Lower lobe of right lung (tissue), 2 donors: ENCODE results near the gene CORO7. TPM values are rescaled to one million over a fixed set of nuclear protein-coding genes. Genes with fewer than 3 reads are reported as not detected.
A peak's percentile ranks its signal among the peaks of the same experiment; 100 is the strongest.

Source experiments
- ATAC-seq, 2 donors: fragments of 200-7000 bp; cut with Tn5 transposase; one replicate each; pipeline ENCODE4 v1.9.1; 2020 to 2022; ENCODE audit warnings: mild to moderate bottlenecking in 2 of 2, moderate library complexity in 2 of 2
- DNase-seq: peaks from one replicate; pipeline ENCODE4 v3.0.0-alpha.2; 2020
- H3K27ac ChIP-seq: fragments of 200-600 bp; one replicate; pipeline ENCODE4 v1.8.0; 2022
- H3K27me3 ChIP-seq: fragments of 200-600 bp; one replicate; pipeline ENCODE4 v1.8.0; 2022; ENCODE audit warnings: low read depth
- H3K36me3 ChIP-seq: fragments of 200-600 bp; one replicate; pipeline ENCODE4 v1.8.0; 2022; ENCODE audit warnings: mild to moderate bottlenecking
- H3K4me1 ChIP-seq: fragments of 200-600 bp; one replicate; pipeline ENCODE4 v1.8.0; 2022
- H3K4me3 ChIP-seq: fragments of 200-600 bp; one replicate; pipeline ENCODE4 v1.8.0; 2022; ENCODE audit warnings: mild to moderate bottlenecking
- H3K9me3 ChIP-seq: fragments of 200-600 bp; one replicate; pipeline ENCODE4 v1.8.0; 2022
- CTCF ChIP-seq: fragments of 200-600 bp; IDR thresholded peaks from one replicate; pipeline ENCODE4 v1.8.0; 2022; ENCODE audit warnings: antibody characterized with exemption, mild to moderate bottlenecking
- intact Hi-C: fragments of 100-400 bp; cut with DNase I; formaldehyde crosslinking; loops from one replicate; pipeline ENCODE4 v1.11.0; 2022
- total RNA-seq: library from RNA; stranded (reverse); fragmentation: NEBNext Ultra II Directional; extraction: Animal tissue kit (Norgen Biotek cat#: 25700); gene quantifications from one replicate; pipeline ENCODE4 v1.2.1, GENCODE V29; 2021
- donor health status: DM: no; HTN: yes; CAD: no; lungs with severe emphysema.

Gene CORO7
- total RNA-seq, 1 donor from 2014 or later, result 58.5 TPM

- intact Hi-C loops, result no loop called here
- Histone ChIP-seq H3K27me3 (peaks cover 6% of the 10 kb centered on the region), H3K36me3 (no peaks in the 10 kb centered on the region), H3K4me3 (no peak overlapping the region), H3K27ac (no peak overlapping the region), H3K9me3 (no peaks in the 10 kb centered on the region), H3K4me1 (peaks cover 43% of the 10 kb centered on the region)
- ATAC-seq (peak; percentile 5 to 13), DNase-seq (peak; percentile 81)
- TF ChIP-seq CTCF, result peak; percentile 74
Observed at GRCh38 chr16:4309833-4310266, 106.5 kb downstream of the CORO7 start.

- Histone ChIP-seq H3K4me1 (peaks cover 37% of the 10 kb centered on the region), H3K36me3 (no peaks in the 10 kb centered on the region), H3K27ac (no peak overlapping the region), H3K27me3 (peaks cover 3% of the 10 kb centered on the region), H3K9me3 (no peaks in the 10 kb centered on the region), H3K4me3 (no peak overlapping the region)
- ATAC-seq (no peak), DNase-seq (no peak)
- intact Hi-C loops, result no loop called here
- no peak for TF ChIP-seq CTCF
Observed at GRCh38 chr16:4309102-4309832, 107.1 kb downstream of the CORO7 start.

GRCh38 chr16:4307215-4308037 is 109.0 kb downstream of the CORO7 start:
- Histone ChIP-seq H3K27ac (peak overlapping the region; percentile 92), H3K36me3 (no peaks in the 10 kb centered on the region), H3K9me3 (no peaks in the 10 kb centered on the region), H3K27me3 (no peaks in the 10 kb centered on the region), H3K4me1 (peaks cover 29% of the 10 kb centered on the region), H3K4me3 (peak overlapping the region; percentile 62)
- ATAC-seq (peak; percentile 97 to 98), DNase-seq (peak; percentile 98)
- TF ChIP-seq CTCF, result peak; percentile 32
- intact Hi-C loops, result no loop called here

GRCh38 chr16:4306470-4307214 is 109.8 kb downstream of the CORO7 start:
- peaks cover 29% of the 10 kb centered on the region for H3K4me1 ChIP-seq
- intact Hi-C loops, result no loop called here
- no peak for DNase-seq
- peak overlapping the region; percentile 92 for H3K27ac ChIP-seq
- ATAC-seq, result peak in 1 of 2 donors; percentile 0
- no peaks in the 10 kb centered on the region for H3K27me3 ChIP-seq
- no peaks in the 10 kb centered on the region for H3K9me3 ChIP-seq
- peak overlapping the region; percentile 62 for H3K4me3 ChIP-seq
- no peak for TF ChIP-seq CTCF
- no peaks in the 10 kb centered on the region for H3K36me3 ChIP-seq

Other genes starting within 250 kb of the CORO7 start
- gene SRL, start 174.5 kb downstream of the CORO7 start, total RNA-seq, result 1.4 TPM
- gene TFAP4, start 143.6 kb downstream of the CORO7 start, total RNA-seq, result 12.9 TPM
- gene GLIS2, start 100.5 kb downstream of the CORO7 start, total RNA-seq, result 21.5 TPM
- 40.0 TPM for gene PAM16, start 65.3 kb downstream of the CORO7 start, total RNA-seq
- gene VASN, start 44.7 kb downstream of the CORO7 start, total RNA-seq, result 17.4 TPM
- gene DNAJA3, start 9.3 kb upstream of the CORO7 start, total RNA-seq, result 34.6 TPM
- 43.5 TPM for gene NMRAL1, start 58.0 kb upstream of the CORO7 start, total RNA-seq
- gene HMOX2, start 59.8 kb upstream of the CORO7 start, total RNA-seq, result 53.8 TPM
- gene CDIP1, start 122.2 kb upstream of the CORO7 start, total RNA-seq, result 21.1 TPM
- gene C16orf96, start 139.7 kb upstream of the CORO7 start, total RNA-seq, result 0.21 TPM
- 30.2 TPM for gene UBALD1, start 198.3 kb upstream of the CORO7 start, total RNA-seq
- gene MGRN1, start 208.2 kb upstream of the CORO7 start, total RNA-seq, result 75.7 TPM